HUES48 (cell line): ENCODE data around the gene ARHGEF12.

Experiments used
- H3K27ac ChIP-seq: one replicate; pipeline ENCODE4 v1.7.0; 2013; ENCODE audit warnings: low read depth, low read length, inconsistent platforms
- H3K27me3 ChIP-seq: 2 replicates; pipeline ENCODE4 v1.6.1; 2013; ENCODE audit warnings: mild to moderate bottlenecking, low read length; ENCODE audit not compliant: control insufficient read depth, insufficient read depth
- H3K36me3 ChIP-seq: 2 replicates; pipeline ENCODE4 v1.6.1; 2013; ENCODE audit warnings: low read length; ENCODE audit not compliant: control insufficient read depth, insufficient read depth
- H3K4me1 ChIP-seq: 2 replicates; pipeline ENCODE4 v1.6.1; 2013; ENCODE audit warnings: mild to moderate bottlenecking, low read length; ENCODE audit not compliant: control insufficient read depth, insufficient read depth
- H3K4me3 ChIP-seq: 2 replicates; pipeline ENCODE4 v1.5.1; 2013; ENCODE audit warnings: mild to moderate bottlenecking, low read depth, low read length
- H3K9ac ChIP-seq: 2 replicates; pipeline ENCODE4 v1.6.1; 2013; ENCODE audit warnings: mild to moderate bottlenecking, low read depth, low read length, moderate library complexity
- H3K9me3 ChIP-seq: 2 replicates; pipeline ENCODE4 v1.6.1; 2013; ENCODE audit warnings: low read length; ENCODE audit not compliant: control insufficient read depth, insufficient read depth

ARHGEF12 gene

DNA sequence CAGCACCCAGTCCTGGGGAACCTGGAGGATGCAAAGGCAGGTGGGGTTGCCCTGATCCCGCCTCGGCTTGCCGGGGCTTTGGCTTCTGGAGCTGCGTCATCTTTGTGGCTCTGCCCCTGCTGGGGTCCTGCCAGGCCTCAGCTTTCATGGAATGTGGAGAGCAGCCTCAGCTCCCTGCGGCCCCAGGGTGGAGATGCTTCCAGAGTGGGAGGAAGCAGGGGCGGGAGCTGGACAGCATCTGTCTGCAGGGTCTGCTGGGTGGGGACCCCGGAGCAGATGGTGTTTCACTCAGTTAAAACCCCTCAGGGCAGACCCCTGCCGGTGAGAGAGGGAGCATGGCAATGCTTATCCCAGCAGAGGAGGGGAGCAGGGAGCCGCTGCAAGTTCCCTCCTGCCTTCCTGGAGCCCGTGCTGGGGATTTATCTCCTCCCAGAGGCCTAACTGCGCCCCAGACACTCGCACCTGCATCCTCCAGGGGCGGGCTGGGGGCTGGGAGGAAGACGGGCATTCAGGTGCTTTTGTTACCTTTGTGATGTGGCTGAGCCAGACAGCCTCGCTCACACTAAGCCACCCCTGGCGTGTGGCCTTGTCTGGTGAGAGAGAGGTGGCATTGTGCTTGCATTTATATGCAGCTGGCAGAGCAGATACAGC lies 191.0 kb downstream of the ARHGEF12 start:
- peak overlapping the region; percentile 59 for H3K9ac ChIP-seq

DNA sequence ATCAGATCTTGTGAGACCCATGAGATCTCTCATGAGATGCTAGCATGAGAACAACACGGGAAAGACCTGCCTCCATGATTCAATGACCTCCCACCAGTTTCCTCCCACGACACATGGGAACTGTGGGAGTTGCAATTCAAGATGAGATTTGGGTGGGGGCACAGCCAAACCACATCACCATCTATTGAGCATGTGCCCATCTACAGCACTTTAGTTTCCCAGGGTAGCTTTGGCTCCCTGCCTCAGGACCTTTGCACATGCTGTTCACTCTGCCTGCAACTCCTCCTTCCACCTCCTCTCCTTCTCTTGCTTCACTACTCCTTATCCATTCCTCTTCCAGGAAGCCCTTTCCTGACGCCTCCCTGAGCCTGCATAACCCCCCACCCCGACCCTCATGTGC lies 192.5 kb downstream of the ARHGEF12 start:
- Histone ChIP-seq H3K4me3 (no peak overlapping the region), H3K9me3 (no peaks in the 10 kb centered on the region), H3K27ac (no peak overlapping the region), H3K36me3 (no peaks in the 10 kb centered on the region), H3K9ac (no peak overlapping the region), H3K27me3 (no peaks in the 10 kb centered on the region), H3K4me1 (peaks cover 17% of the 10 kb centered on the region)

More for the DNA sequence above, 191.0 kb downstream of the ARHGEF12 start:
- H3K36me3 ChIP-seq, result no peaks in the 10 kb centered on the region
- no peaks in the 10 kb centered on the region for H3K9me3 ChIP-seq
- peak overlapping the region; percentile 64 for H3K27ac ChIP-seq
- H3K4me3 ChIP-seq, result no peak overlapping the region
- H3K4me1 ChIP-seq, result peaks cover 19% of the 10 kb centered on the region
- H3K27me3 ChIP-seq, result no peaks in the 10 kb centered on the region

GRCh38 chr11:120529214-120529613 lies 193.0 kb downstream of the ARHGEF12 start:
- H3K27ac ChIP-seq, result no peak overlapping the region
- H3K9me3 ChIP-seq, result no peaks in the 10 kb centered on the region
- H3K27me3 ChIP-seq, result no peaks in the 10 kb centered on the region
- H3K4me1 ChIP-seq, result peaks cover 17% of the 10 kb centered on the region
- no peak overlapping the region for H3K9ac ChIP-seq
- H3K4me3 ChIP-seq, result no peak overlapping the region
- no peaks in the 10 kb centered on the region for H3K36me3 ChIP-seq

DNA sequence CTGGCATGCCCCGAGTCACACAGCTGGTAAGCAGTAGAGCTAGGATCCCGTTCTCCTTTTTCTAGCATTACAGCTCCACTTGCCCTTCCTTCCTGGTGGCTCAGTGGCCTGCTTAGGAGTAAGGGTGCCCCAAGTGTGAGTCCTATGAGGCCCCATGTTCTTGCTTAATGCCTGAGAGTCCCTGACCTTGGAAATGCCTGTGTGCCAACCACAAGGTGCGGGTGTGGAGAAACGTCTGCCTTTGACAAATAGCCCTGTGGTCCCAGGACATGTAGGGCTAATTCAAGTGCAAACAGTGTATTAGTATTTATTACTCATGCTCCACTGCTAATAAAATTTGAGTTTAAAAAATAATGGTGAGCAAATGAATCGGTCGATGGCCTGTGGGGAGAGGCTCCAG lies 193.7 kb downstream of the ARHGEF12 start:
- Histone ChIP-seq H3K4me3 (no peak overlapping the region), H3K9me3 (no peaks in the 10 kb centered on the region), H3K4me1 (peaks cover 17% of the 10 kb centered on the region), H3K27me3 (no peaks in the 10 kb centered on the region), H3K9ac (no peak overlapping the region), H3K36me3 (no peaks in the 10 kb centered on the region), H3K27ac (no peak overlapping the region)

DNA sequence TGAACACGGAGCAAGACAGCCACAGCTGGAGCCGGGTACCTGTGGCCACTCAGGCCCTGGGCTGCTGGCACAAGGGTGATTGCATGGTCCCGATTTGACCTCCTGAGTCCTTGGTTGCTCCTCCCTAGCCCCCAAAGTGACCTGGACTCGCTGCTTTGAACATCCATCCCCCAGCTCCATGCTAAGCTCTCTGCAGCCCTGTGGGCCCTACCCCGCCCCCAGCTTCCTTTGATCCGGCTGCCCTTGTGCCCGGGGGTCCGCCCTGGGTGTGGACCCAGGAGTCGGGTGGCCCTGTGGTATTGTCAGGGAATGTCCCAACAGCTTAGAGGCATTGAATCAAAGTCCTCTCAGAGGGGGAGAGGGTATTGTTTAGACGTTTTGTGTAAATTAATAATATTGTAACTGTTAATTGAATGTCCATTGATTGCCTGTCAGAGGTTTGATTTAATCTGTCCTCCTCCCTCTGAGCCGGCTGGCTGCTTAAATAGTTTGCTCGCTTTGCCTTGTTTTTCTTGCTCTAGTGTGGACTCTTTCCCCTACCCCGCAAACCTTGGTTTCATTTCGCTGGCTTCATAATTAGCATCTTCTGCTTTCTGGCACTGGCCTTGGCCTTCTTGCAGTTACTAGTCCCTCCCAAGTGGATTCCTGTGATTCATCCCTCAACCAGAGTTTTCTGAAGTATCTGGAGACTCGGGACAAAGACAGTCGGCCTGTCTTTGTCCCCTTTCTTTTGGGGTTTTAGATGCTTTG lies 196.0 kb downstream of the ARHGEF12 start:
- Histone ChIP-seq H3K9me3 (no peaks in the 10 kb centered on the region), H3K36me3 (no peaks in the 10 kb centered on the region), H3K27me3 (no peaks in the 10 kb centered on the region), H3K4me1 (peaks cover 10% of the 10 kb centered on the region), H3K27ac (no peak overlapping the region), H3K9ac (no peak overlapping the region), H3K4me3 (no peak overlapping the region)

DNA sequence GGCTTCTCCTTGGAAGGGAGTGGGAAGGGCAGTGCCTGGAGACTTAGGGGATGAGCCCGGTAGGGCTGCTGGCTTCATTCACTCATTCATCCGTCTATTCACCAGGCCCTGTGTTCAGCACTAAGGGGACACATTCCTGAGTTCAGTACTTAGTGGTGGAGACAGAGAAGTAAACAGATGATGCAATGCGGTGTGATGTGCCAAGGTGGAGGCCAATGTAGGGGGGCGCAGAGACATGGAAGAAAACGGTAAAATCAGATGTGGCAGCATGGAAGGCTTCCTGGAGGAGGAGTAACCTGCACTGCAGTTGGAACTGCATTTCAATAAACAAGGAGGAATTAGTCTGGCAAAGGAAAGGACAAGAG lies 196.6 kb downstream of the ARHGEF12 start:
- Histone ChIP-seq H3K9me3 (no peaks in the 10 kb centered on the region), H3K27me3 (no peaks in the 10 kb centered on the region), H3K27ac (no peak overlapping the region), H3K36me3 (no peaks in the 10 kb centered on the region), H3K9ac (no peak overlapping the region), H3K4me1 (peaks cover 7% of the 10 kb centered on the region; the same call in 1 of the 2 replicates), H3K4me3 (no peak overlapping the region)

DNA sequence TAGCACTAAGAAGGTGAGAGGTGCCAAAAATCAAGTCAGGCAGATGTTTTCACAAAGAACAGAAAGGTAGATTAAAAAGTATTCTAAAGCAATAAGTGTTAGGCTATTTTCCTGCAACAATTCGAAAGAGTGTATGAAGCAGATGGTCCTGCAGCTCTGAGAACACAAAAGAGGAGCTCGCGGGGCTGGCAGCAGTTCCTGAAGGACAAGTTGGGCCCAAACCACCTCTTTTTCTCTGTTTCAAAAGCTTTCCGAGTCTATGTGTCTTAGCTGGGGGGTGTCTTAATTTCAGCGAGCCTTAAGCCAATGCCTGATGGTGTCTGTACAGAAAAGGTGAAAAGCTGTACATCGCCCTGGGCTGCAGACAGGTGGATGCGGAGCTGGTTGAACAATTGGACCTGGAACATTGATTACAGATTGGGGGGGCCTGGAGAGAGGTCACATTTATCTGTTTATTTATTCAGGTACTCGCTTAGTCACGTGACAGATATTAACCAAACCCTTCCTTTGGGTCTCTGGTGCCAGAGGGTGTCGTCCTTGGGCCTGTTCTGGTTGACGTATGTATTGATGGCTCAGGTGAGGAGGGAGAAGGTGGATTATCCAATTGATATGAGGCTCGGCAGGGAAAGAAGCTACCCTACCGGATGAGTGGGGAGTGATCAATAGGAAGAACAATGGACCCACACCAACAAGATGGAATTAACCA lies 200.0 kb downstream of the ARHGEF12 start:
- H3K27ac ChIP-seq, result no peak overlapping the region
- H3K4me3 ChIP-seq, result no peak overlapping the region
- no peaks in the 10 kb centered on the region for H3K27me3 ChIP-seq
- H3K4me1 ChIP-seq, result peaks cover 7% of the 10 kb centered on the region; the same call in 1 of the 2 replicates
- no peaks in the 10 kb centered on the region for H3K36me3 ChIP-seq
- no peaks in the 10 kb centered on the region for H3K9me3 ChIP-seq
- H3K9ac ChIP-seq, result no peak overlapping the region

DNA sequence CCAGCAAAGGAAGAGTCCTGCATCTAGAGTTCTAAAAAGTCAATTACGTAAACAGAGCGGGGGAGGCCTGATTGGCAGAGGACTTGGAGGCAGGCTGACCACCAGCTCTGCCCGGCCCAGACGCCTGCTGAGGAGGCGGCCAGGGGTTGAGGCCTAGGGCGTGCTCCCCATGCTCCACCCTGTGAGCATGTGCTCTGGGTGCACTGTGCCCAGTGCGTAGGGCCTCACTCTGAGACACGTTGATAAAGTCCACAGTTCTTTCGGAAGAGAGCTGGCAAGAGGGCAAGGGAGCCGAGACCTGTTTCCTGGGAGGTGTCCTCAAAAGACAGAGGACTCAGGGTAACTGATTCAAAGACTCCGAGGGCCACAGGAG lies 200.6 kb downstream of the ARHGEF12 start:
- no peak overlapping the region for H3K9ac ChIP-seq
- no peak overlapping the region for H3K27ac ChIP-seq
- no peak overlapping the region for H3K4me3 ChIP-seq
- H3K36me3 ChIP-seq, result no peaks in the 10 kb centered on the region
- H3K27me3 ChIP-seq, result no peaks in the 10 kb centered on the region
- H3K4me1 ChIP-seq, result peaks cover 7% of the 10 kb centered on the region; the same call in 1 of the 2 replicates
- H3K9me3 ChIP-seq, result no peaks in the 10 kb centered on the region

DNA sequence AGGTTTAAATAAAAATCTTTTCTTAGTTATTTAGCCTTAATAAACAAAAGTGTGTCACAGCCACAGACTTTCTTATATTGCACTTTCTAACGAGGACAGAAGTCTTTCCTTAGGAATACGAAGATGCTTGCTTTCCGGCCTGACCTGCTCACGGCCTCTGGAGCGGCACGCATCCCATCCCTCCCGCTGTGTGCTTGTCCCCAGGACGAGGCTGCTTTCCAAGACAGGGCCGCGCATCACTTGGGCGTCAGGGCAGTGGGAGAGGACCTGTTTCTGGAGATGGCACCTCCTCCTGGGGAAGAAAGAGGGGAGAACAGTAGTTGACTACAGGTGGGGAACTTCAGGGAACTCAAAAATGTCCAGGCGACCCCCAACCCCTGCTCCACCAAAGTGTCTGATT lies 201.8 kb downstream of the ARHGEF12 start:
- no peak overlapping the region for H3K27ac ChIP-seq
- no peak overlapping the region for H3K9ac ChIP-seq
- no peaks in the 10 kb centered on the region for H3K4me1 ChIP-seq
- H3K36me3 ChIP-seq, result no peaks in the 10 kb centered on the region
- H3K4me3 ChIP-seq, result no peak overlapping the region
- no peaks in the 10 kb centered on the region for H3K27me3 ChIP-seq
- no peaks in the 10 kb centered on the region for H3K9me3 ChIP-seq

GRCh38 chr11:120538707-120539106 lies 202.5 kb downstream of the ARHGEF12 start:
- H3K36me3 ChIP-seq, result no peaks in the 10 kb centered on the region
- H3K27me3 ChIP-seq, result no peaks in the 10 kb centered on the region
- H3K9me3 ChIP-seq, result no peaks in the 10 kb centered on the region
- H3K4me1 ChIP-seq, result no peaks in the 10 kb centered on the region
- H3K9ac ChIP-seq, result no peak overlapping the region
- H3K27ac ChIP-seq, result no peak overlapping the region
- no peak overlapping the region for H3K4me3 ChIP-seq
